Measurements from ENCODE around the gene CPS1.

The CPS1 gene

DNA sequence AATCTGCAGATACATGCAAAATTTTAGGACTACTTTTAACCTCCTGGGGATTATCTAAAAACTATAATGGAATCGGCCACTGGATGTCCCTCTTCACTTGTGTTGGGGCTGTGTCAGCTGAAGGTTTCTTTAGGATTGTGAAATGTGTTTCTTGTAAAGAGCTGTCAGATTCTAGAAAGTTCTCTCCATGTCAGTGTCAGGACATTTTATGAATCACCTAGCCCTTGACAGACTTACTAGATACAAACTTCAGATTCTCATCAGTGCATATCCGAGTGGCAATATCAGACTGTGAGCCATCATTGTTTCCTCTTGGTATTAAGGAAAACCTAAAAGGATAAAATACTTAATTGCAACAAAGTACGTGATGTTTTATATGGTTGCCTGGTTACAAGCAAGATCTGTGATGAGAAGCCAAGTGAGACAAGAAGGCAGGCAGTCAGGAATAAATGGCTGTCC is 107.3 kb downstream of the CPS1 start:
- H3K4me3 ChIP-seq (ENCODE audit: low read depth, low read length) = no peak overlapping the region
- TF ChIP-seq CTCF (IDR thresholded peaks at IDR 0.05; ENCODE audit: borderline replicate concordance, insufficient read depth, low read depth, low read length) = no peak

DNA sequence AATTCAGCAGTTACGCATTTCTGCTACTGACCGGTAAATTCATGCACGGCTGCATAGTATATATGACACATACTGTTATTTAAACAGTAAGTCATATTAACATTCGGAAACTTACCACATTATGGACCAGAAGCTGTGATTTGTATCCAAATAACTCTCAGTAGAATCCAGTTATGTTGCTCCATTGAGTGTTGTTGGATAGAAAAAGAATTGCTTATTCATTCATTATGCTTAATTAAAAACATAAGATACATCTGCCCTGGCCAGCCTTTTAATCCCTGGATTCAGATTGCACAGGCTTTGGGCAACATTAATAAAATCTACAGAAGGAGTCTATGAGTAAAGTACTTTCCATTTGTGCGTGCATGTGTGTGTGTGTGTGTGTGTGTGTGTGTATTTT is 111.3 kb downstream of the CPS1 start:
- no peak for TF ChIP-seq CTCF (IDR thresholded peaks at IDR 0.05; ENCODE audit: borderline replicate concordance, insufficient read depth, low read depth, low read length)
- H3K4me3 ChIP-seq (ENCODE audit: low read depth, low read length) = no peak overlapping the region

DNA sequence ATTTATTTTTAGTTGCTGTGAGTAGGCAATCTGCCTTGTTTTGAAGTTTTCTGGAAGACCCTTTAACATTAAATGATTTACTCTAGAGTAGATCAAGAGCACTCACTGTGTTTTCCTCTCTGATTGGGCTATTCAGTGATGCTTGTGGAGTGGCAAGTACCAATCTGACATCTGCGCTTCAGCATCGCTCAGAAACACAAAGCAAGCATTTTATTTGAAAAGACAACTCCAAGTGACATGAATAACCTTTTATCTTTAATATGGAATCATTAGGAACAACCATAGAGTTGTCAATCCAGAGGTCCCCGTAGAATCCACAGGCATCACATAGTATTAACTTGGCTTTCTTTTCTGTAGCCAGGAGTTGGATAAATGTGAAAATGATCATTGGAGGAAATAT is 114.7 kb downstream of the CPS1 start:
- no peak overlapping the region for H3K4me3 ChIP-seq (ENCODE audit: low read depth, low read length)
- no peak for TF ChIP-seq CTCF (IDR thresholded peaks at IDR 0.05; ENCODE audit: borderline replicate concordance, insufficient read depth, low read depth, low read length)

GRCh38 chr2:210673117-210673516 is 116.7 kb downstream of the CPS1 start:
- H3K4me3 ChIP-seq (ENCODE audit: low read depth, low read length) = no peak overlapping the region
- TF ChIP-seq CTCF (IDR thresholded peaks at IDR 0.05; ENCODE audit: borderline replicate concordance, insufficient read depth, low read depth, low read length) = no peak

- H3K4me3 ChIP-seq (ENCODE audit: low read depth, low read length) = no peak overlapping the region
- TF ChIP-seq CTCF (IDR thresholded peaks at IDR 0.05; ENCODE audit: borderline replicate concordance, insufficient read depth, low read depth, low read length) = no peak
Measured at GRCh38 chr2:210676067-210676466, 119.7 kb downstream of the CPS1 start.

DNA sequence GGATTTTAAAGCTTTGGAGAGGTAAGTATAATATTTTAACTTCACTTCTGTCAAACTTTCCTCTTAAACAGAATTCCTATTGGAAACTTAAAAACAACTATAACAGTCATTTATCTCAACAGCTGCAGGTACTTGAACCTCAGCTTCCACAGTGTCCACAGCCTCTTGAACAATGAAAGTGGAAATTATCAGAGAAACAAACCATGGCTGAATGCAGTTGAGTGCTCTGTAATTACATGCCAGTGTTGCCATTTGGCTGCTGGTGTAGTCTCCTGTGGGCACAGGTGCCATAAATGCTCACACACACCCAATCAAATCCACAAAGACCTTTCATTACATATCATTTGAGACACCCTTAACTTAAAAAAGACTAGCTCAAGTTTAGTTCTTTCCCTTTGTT is 125.1 kb downstream of the CPS1 start:
- TF ChIP-seq CTCF (IDR thresholded peaks at IDR 0.05; ENCODE audit: borderline replicate concordance, insufficient read depth, low read depth, low read length) = no peak
- no peak overlapping the region for H3K4me3 ChIP-seq (ENCODE audit: low read depth, low read length)

DNA sequence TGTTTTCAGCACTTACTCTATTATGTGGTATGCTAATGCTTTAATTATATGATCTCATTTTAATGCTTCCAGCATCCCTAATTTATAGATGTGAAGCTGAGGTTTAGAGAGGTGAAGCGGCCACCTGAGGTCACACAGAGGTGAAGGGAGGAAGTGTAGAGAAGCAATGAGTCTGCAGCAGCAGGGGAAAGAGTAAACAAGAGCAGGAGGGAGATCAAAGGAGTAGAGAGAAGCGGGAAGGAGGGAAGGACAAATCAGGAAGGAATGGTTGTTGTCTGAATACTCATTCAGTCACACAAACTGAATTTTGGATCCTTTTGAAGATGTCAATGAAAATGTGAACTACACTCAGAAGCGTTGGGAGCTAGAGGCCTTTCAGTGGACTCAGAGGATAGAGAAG is 130.0 kb downstream of the CPS1 start:
- no peak for TF ChIP-seq CTCF (IDR thresholded peaks at IDR 0.05; ENCODE audit: borderline replicate concordance, insufficient read depth, low read depth, low read length)
- H3K4me3 ChIP-seq (ENCODE audit: low read depth, low read length) = no peak overlapping the region
